Panc1 (cell line): Measurements from ENCODE around the gene IER5L. TPM values are rescaled to one million over a fixed set of nuclear protein-coding genes. Genes with fewer than 3 reads are reported as not detected.

ENCODE experiments used
- ATAC-seq: fragments of 200-7000 bp; cut with Tn5 transposase; 2 replicates; pipeline ENCODE4 v1.9.1; 2020; ENCODE audit warnings: mild to moderate bottlenecking, moderate library complexity
- BruUV-seq: library from RNA; stranded (reverse); fragments of 400-500 nt; replicated peaks from 2 replicates; lab custom pipeline; 2021; lab: Mats Ljungman, UMichigan
- CTCF ChIA-PET: fragments of 300-600 bp; sonication (Branson Sonifier 250); formaldehyde crosslinking; loops from one replicate; lab custom pipeline; 2022; ENCODE audit warnings: antibody characterized with exemption; lab: Charles Lee
- POLR2A ChIA-PET: fragments of 300-600 bp; sonication (Branson Sonifier 250); formaldehyde crosslinking; loops from one replicate; lab custom pipeline; 2022; ENCODE audit warnings: antibody characterized with exemption; lab: Charles Lee
- DNase-seq: peaks from one replicate; pipeline ENCODE4 v3.0.0-alpha.2; 2010; ENCODE audit warnings: low read depth, low spot score
- H3K27ac ChIP-seq: 2 replicates; pipeline ENCODE4 v1.5.1; 2011; ENCODE audit warnings: mild to moderate bottlenecking, low read length, inconsistent platforms
- H3K27me3 ChIP-seq: fragments of 200-500 bp; sonication (Bioruptor generic); 2 replicates; pipeline ENCODE4 v1.6.0; 2014; ENCODE audit warnings: low read length, inconsistent platforms; ENCODE audit not compliant: control insufficient read depth, insufficient read depth
- H3K36me3 ChIP-seq: fragments of 200-500 bp; sonication (Bioruptor generic); 2 replicates; pipeline ENCODE4 v1.5.1; 2014; ENCODE audit warnings: inconsistent platforms, mild to moderate bottlenecking, low read length, moderate library complexity; ENCODE audit not compliant: control insufficient read depth, insufficient read depth
- H3K4me1 ChIP-seq: 2 replicates; pipeline ENCODE4 v1.5.1; 2011; ENCODE audit warnings: inconsistent platforms, mild to moderate bottlenecking, low read length, moderate library complexity; ENCODE audit not compliant: control insufficient read depth, insufficient read depth
- H3K4me3 ChIP-seq, 2 experiments: 2 replicates each; pipeline ENCODE4 v1.5.1; 2011 to 2012; ENCODE audit warnings: low read depth in 2 of 2, low read length in 2 of 2, mild to moderate bottlenecking in 2 of 2, inconsistent platforms in 1 of 2, moderate library complexity in 1 of 2
- H3K9me3 ChIP-seq: fragments of 200-500 bp; sonication (Bioruptor generic); 2 replicates; pipeline ENCODE4 v1.5.1; 2014; ENCODE audit warnings: low read depth, mild to moderate bottlenecking, inconsistent platforms, low read length, moderate library complexity; ENCODE audit not compliant: control insufficient read depth, insufficient read depth
- CTCF ChIP-seq: fragments of 450-650 bp; IDR thresholded peaks from 2 replicates; pipeline ENCODE4 v1.5.1; 2017; ENCODE audit warnings: mild to moderate bottlenecking
- POLR2AphosphoS5 ChIP-seq: IDR thresholded peaks from 2 replicates; pipeline ENCODE4 v1.6.1; 2012; ENCODE audit warnings: mild to moderate bottlenecking, low read depth, low read length, moderate library complexity
- REST ChIP-seq, 2 experiments: IDR thresholded peaks; 2 replicates each; pipeline ENCODE4 v1.6.1; 2011 to 2012; ENCODE audit warnings: low read depth in 2 of 2, control low read depth in 1 of 2, low read length in 1 of 2, mild to moderate bottlenecking in 1 of 2, moderate library complexity in 1 of 2; ENCODE audit not compliant: insufficient read depth in 1 of 2
- SIN3A ChIP-seq: IDR thresholded peaks from 2 replicates; pipeline ENCODE4 v1.6.1; 2012; ENCODE audit warnings: low read depth, mild to moderate bottlenecking, low read length, moderate library complexity, borderline replicate concordance; ENCODE audit not compliant: insufficient read depth
- TCF7L2 ChIP-seq: IDR thresholded peaks from 2 replicates; pipeline ENCODE4 v1.6.1; 2011; ENCODE audit warnings: mild to moderate bottlenecking, low read depth, low read length, inconsistent platforms
- in situ Hi-C: cut with HindIII; loops from 2 replicates; pipeline ENCODE4 v1.10.0; 2016; ENCODE audit warnings: low sequenced_read_pairs, low pct_unique_long_range_greater_than_20kb
- intact Hi-C: fragments of 100-400 bp; cut with micrococcal nuclease; formaldehyde crosslinking; loops from one replicate; pipeline ENCODE4 v1.10.0; 2022; ENCODE audit not compliant: unreplicated experiment
- total RNA-seq: library from RNA; stranded (reverse); gene quantifications from one replicate; pipeline ENCODE4 v1.2.1, GENCODE V29; 2021; ENCODE audit not compliant: unreplicated experiment

Gene IER5L
- total RNA-seq, 1 experiment from 2014 or later = 44.6 TPM

GRCh38 chr9:129218918-129219317, 40.9 kb upstream of the IER5L start:
- BruUV-seq = no TSS peak
- ATAC-seq (no peak), DNase-seq (no peak)
- in situ Hi-C loops = no loop called here
- POLR2A ChIA-PET = no interaction called here
- no peak overlapping the region for H3K4me3 ChIP-seq
- H3K36me3 ChIP-seq = no peaks in the 10 kb centered on the region
- CTCF ChIA-PET = no interaction called here
- no peak for TF ChIP-seq SIN3A
- H3K27ac ChIP-seq = no peak overlapping the region
- no peaks in the 10 kb centered on the region for H3K9me3 ChIP-seq
- no peaks in the 10 kb centered on the region for H3K27me3 ChIP-seq
- intact Hi-C loops = no loop called here
- H3K4me1 ChIP-seq = no peaks in the 10 kb centered on the region

DNA sequence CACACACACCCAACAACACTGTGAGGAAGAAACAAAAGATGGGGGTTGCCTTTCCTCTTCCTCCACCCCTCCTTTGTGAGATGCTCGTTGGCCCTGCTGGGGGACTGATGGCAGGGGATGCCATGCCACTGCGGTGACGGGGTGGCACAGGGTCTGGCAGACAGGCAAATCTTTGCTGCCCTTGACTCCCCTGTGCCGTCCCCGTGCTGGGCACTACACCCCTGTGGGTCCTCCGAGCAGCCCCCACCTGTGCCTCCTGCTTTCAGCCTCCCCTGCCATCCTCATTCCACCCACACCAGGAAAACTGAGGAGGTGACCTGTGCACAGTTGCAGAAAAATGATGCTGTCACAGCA, 40.2 kb upstream of the IER5L start:
- TF ChIP-seq CTCF (no peak), SIN3A (no peak), POLR2AphosphoS5 (no peak), TCF7L2 (no peak), REST (IDR thresholded peaks at IDR 0.05; ENCODE audit: insufficient read depth in 1 of 2, low read depth in 2 of 2, low read length in 1 of 2) (no peak)
- in situ Hi-C loops (no loop called here), intact Hi-C loops (no loop called here)
- Histone ChIP-seq H3K27me3 (no peaks in the 10 kb centered on the region), H3K9me3 (no peaks in the 10 kb centered on the region), H3K4me3 (no peak overlapping the region), H3K36me3 (no peaks in the 10 kb centered on the region), H3K27ac (no peak overlapping the region), H3K4me1 (no peaks in the 10 kb centered on the region)
- ChIA-PET CTCF (no interaction called here), POLR2A (no interaction called here)
- ATAC-seq (no peak), DNase-seq (no peak)
- no TSS peak for BruUV-seq

- CTCF ChIA-PET = no interaction called here
- no TSS peak for BruUV-seq
These were observed 35.5 kb upstream of the IER5L start for GRCh38 chr9:129213551-129213950.

More at GRCh38 chr9:129213551-129213950, 35.5 kb upstream of the IER5L start:
- no peaks in the 10 kb centered on the region for H3K9me3 ChIP-seq
- intact Hi-C loops (no loop called here), in situ Hi-C loops (no loop called here)
- TF ChIP-seq POLR2AphosphoS5 = no peak
- no peak for TF ChIP-seq REST (IDR thresholded peaks at IDR 0.05; ENCODE audit: insufficient read depth in 1 of 2, low read depth in 2 of 2, low read length in 1 of 2)
- no peak for TF ChIP-seq TCF7L2
- no peak for TF ChIP-seq CTCF
- TF ChIP-seq SIN3A = no peak
- H3K4me3 ChIP-seq = no peak overlapping the region
- no peak overlapping the region for H3K27ac ChIP-seq
- POLR2A ChIA-PET = interaction anchor here (0.5 to 1.0 kb wide), 2 partner anchors 74 to 132 kb away, joined by 3 read pairs; no protein-coding TSS in a partner anchor
- ATAC-seq (no peak), DNase-seq (no peak)
- no peaks in the 10 kb centered on the region for H3K27me3 ChIP-seq
- H3K4me1 ChIP-seq = no peaks in the 10 kb centered on the region
- no peaks in the 10 kb centered on the region for H3K36me3 ChIP-seq
